Peyer's patch (tissue), 4 donors: ENCODE results near the gene GALNT13. TPM values are rescaled to one million over a fixed set of nuclear protein-coding genes. Genes with fewer than 3 reads are reported as not detected.
A peak's percentile ranks its signal among the peaks of the same experiment; 100 is the strongest.

Experiments
- DNase-seq, 3 donors: peaks; one replicate each; pipeline ENCODE4 v3.0.0-alpha.2; 2017 to 2019
- H3K27ac ChIP-seq, 4 donors: fragments of 200-600 bp; sonication (generic); one replicate each; pipeline ENCODE4 v1.5.1; 2016 to 2019
- H3K27me3 ChIP-seq, 2 donors: fragments of 200-600 bp; sonication (generic); one replicate each; pipeline ENCODE4 v1.5.1; 2019
- H3K36me3 ChIP-seq, 3 donors: fragments of 200-600 bp; sonication (generic); one replicate each; pipeline ENCODE4 v1.5.1; 2016 to 2019
- H3K4me1 ChIP-seq, 4 donors: fragments of 200-600 bp; sonication (generic); one replicate each; pipeline ENCODE4 v1.5.1; 2016 to 2019
- H3K4me3 ChIP-seq, 4 donors: fragments of 200-600 bp; sonication (generic); 1 replicate in 3 of 4; 2 replicates in 1 of 4; pipeline ENCODE4 v1.5.1; 2016 to 2019; ENCODE audit warnings: mild to moderate bottlenecking in 1 of 4
- H3K9me3 ChIP-seq, 4 donors: fragments of 200-600 bp; sonication (generic); one replicate each; pipeline ENCODE4 v1.5.1; 2016 to 2019; ENCODE audit warnings: mild to moderate bottlenecking in 1 of 4
- CTCF ChIP-seq, 6 experiments: fragments of 450-650 bp in 4 of 6; fragments of 200-600 bp in 2 of 6; sonication (generic) in 1 of 6; IDR thresholded peaks; one replicate each; pipeline ENCODE4 v1.5.1; 2017 to 2019; ENCODE audit warnings: antibody characterized with exemption in 6 of 6, mild to moderate bottlenecking in 3 of 6, moderate library complexity in 1 of 6
- POLR2A ChIP-seq, 2 donors: fragments of 450-650 bp; IDR thresholded peaks; one replicate each; pipeline ENCODE4 v1.5.1; 2017; ENCODE audit warnings: antibody characterized with exemption in 2 of 2, mild to moderate bottlenecking in 2 of 2, moderate library complexity in 2 of 2
- total RNA-seq, 4 donors: library from RNA; depleted of rRNA; stranded (reverse); fragments of >200 nt; gene quantifications; one replicate each; pipeline ENCODE4 v1.1.0, GENCODE V29; 2016

The GALNT13 gene
- total RNA-seq, 4 donors from 2014 or later = 1.6 to 2.7 (median 2.0) TPM

- H3K27ac ChIP-seq = no peak overlapping the region
- H3K36me3 ChIP-seq = no peaks in the 10 kb centered on the region
- H3K4me3 ChIP-seq = no peak overlapping the region
- H3K27me3 ChIP-seq = no peaks in the 10 kb centered on the region
- TF ChIP-seq CTCF (IDR thresholded peaks at IDR 0.05) (no peak), POLR2A (IDR thresholded peaks at IDR 0.05) (no peak)
- H3K4me1 ChIP-seq = peaks cover 0 to 10% (median 0%) of the 10 kb centered on the region in 4 donors
- no peaks in the 10 kb centered on the region for H3K9me3 ChIP-seq
- DNase-seq = no peak
These were observed 612.8 kb downstream of the GALNT13 start for GRCh38 chr2:154484338-154485099.

DNA sequence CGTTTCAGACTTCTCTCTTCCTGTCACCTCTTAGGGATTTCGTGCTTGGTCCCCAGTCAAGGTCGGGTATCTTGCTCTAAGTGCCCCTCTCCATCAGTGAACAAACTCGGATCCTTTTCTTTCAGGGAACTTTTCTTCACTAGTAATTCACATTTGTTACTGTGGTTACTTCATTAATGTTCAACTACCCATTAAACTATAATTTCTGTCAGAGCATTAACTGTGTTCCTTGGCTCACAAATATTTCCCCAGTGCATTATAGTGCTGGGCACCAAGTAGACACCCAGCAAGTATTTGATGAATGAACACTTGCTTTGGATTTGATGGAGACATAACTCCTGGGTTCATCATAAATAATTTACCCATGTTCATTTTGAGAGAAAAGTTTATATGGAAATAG lies 617.1 kb downstream of the GALNT13 start:
- Histone ChIP-seq H3K9me3 (no peaks in the 10 kb centered on the region), H3K4me3 (no peak overlapping the region), H3K27me3 (no peaks in the 10 kb centered on the region), H3K27ac (no peak overlapping the region), H3K36me3 (no peaks in the 10 kb centered on the region), H3K4me1 (no peaks in the 10 kb centered on the region)
- TF ChIP-seq CTCF (IDR thresholded peaks at IDR 0.05) (no peak), POLR2A (IDR thresholded peaks at IDR 0.05) (no peak)
- DNase-seq = no peak

GRCh38 chr2:154489266-154489858 lies 617.6 kb downstream of the GALNT13 start:
- no peak overlapping the region for H3K27ac ChIP-seq
- no peaks in the 10 kb centered on the region for H3K4me1 ChIP-seq
- no peaks in the 10 kb centered on the region for H3K27me3 ChIP-seq
- H3K9me3 ChIP-seq = no peaks in the 10 kb centered on the region
- H3K36me3 ChIP-seq = no peaks in the 10 kb centered on the region
- no peak for DNase-seq
- H3K4me3 ChIP-seq = no peak overlapping the region
- peak in 1 of 6 experiments; percentile 11 for TF ChIP-seq CTCF (IDR thresholded peaks at IDR 0.05)
- TF ChIP-seq POLR2A (IDR thresholded peaks at IDR 0.05) = no peak

DNA sequence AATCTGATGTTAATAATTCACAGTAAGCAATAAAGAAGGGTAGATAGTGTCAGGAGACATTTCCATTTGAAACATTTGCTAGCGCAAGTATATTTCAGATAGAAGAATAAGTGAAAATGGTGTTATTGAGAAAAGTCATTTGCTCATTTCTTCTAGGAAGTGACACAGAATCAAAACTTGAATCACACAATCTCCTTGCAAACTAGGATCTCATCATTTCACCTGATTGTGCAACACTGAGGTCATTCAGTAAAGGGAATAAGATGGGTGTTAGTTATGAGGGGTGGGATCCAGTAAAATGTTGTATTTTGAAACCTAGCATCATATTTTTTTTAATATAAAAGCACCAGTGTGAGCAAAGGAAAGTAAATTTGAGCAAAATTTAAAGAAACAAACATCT lies 618.8 kb downstream of the GALNT13 start:
- TF ChIP-seq CTCF (IDR thresholded peaks at IDR 0.05) = no peak
- no peak for TF ChIP-seq POLR2A (IDR thresholded peaks at IDR 0.05)
- no peak for DNase-seq
- no peak overlapping the region for H3K27ac ChIP-seq
- H3K4me3 ChIP-seq = no peak overlapping the region
- H3K9me3 ChIP-seq = no peaks in the 10 kb centered on the region
- no peaks in the 10 kb centered on the region for H3K4me1 ChIP-seq
- no peaks in the 10 kb centered on the region for H3K36me3 ChIP-seq
- H3K27me3 ChIP-seq = no peaks in the 10 kb centered on the region

DNA sequence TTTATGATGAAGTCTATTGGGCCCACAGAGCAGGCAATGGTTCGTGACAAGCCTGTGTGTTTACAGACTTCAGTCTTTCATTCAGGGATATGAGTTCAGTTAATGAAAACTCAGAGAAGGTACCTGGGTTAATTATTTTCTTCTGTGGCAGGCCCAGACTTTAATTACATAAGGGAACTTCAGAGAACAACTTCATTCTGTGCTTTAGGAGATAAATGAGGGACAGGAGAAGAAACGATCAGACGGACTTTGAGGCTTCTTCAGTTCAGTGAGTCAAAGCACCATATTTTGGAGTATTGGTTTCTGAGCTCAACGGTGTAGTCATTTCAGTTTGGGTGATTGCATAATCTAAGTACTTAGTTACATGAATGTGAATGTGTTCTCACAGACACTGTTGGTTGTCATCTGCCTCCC lies 623.7 kb downstream of the GALNT13 start:
- no peak overlapping the region for H3K4me3 ChIP-seq
- H3K9me3 ChIP-seq = no peaks in the 10 kb centered on the region
- no peaks in the 10 kb centered on the region for H3K27me3 ChIP-seq
- no peak overlapping the region for H3K27ac ChIP-seq
- TF ChIP-seq CTCF (IDR thresholded peaks at IDR 0.05) = no peak
- no peak for TF ChIP-seq POLR2A (IDR thresholded peaks at IDR 0.05)
- H3K4me1 ChIP-seq = no peaks in the 10 kb centered on the region
- no peak for DNase-seq
- H3K36me3 ChIP-seq = no peaks in the 10 kb centered on the region
